ENCODE measurements around the gene MCTP1.
"Not testable (repeated sequence)": the region's sequence is repeated elsewhere in the genome, so short reads cannot be mapped to it uniquely, and the experiment has no call there.

The MCTP1 gene

DNA sequence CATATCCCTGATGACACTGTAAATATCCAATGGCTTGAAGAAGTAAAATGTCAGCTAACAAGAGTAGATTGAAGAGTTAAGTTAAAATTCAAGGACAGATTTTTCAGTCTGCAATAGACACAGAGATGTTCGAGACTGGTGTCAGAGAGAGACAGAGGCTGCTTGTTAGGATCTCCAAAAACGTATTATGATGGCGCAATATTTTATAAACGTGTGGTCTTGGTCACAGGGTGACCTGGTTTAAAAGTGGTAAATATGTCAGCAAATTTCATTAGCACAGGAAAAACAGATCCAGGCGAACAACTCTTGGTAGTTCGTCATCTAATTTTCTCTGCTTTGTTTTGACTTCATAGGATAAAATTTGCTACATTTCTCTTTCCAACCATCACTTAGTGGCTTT lies 317.4 kb downstream of the MCTP1 start:
- DNase-seq (ENCODE audit: low spot score): no peak

DNA sequence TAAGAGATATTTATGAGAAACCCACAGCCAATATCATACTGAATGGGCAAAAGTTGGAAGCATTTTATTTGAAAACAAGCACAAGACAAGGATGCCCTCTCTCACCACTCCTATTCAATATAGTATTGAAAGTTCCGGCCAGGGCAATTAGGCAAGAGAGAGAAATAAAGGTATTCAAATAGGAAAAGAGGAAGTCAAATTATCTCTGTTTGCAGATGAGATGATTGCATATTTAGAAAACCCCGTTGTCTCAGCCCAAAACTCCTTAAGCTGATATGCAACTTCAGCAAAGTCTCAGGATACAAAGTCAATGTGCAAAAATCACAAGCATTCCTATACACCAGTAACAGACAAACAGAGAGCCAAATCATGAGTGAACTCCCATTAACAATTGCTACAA lies 325.6 kb downstream of the MCTP1 start:
- DNase-seq (ENCODE audit: low spot score): not testable (repeated sequence)

DNA sequence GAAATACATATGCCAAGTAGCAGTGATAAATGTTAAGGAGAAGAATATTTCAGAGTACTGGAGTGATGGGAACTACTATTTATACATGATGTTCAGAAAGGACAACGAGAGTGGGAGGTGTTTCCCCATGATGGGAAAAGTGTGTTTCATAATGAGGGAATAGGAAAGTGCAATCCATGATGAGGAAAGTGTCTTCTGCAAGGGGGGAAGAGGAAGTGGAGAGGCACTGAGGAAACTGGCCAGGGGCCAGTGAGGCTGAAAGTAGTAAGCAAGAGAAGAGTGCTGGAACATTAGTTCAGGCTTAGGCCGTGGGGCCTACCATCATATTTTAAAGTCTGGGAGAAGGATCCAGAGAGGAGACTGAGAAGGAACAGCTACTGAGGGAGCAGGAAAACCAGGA lies 339.2 kb downstream of the MCTP1 start:
- DNase-seq (ENCODE audit: low spot score): no peak

DNA sequence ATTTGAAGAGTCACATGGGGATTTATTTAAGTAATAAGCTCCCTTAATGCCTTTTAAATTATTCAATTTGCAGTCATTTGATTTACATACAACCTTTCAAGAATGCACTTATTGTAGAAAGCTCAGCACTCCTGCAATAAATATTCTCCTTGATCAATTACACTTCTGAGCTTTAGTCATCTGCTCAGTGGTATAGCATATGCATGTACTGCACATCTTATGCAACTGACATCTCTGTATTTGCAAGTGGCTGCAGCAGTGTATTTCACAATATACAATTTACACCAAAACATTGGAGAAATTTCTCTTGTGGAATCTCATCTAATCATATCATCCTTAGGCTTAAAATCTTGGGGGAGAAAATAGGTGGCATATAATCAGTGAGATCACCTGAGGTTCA lies 340.7 kb downstream of the MCTP1 start:
- no peak for DNase-seq (ENCODE audit: low spot score)

DNA sequence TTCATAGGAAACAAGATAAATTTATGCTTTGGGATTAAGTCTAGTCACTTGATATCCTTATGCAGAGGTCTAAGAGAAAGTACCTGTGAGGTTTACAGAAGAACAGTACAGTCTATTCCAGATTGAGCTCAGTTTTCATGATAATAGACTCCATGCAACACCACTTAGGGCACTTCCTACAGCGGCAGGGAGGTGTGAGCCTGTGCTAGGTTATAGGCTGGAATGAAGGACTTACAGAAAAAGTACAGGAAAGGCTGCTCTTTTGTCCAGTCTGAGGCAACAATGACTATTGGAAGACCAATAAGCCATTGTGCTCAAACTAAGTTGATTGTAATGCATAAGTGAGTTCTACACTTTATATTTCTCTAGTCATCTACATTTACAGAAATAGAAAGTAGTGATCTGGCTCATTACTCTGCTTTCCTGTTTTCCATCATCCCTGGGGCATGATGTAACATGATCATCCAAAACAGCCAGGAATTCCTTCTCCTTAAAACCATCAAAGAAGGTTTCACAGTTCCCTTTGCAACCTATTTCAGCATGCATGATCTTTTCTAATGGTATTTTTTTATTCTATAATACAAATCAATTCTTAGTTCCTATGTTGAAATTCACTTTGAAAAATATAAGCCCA lies 343.7 kb downstream of the MCTP1 start:
- DNase-seq (ENCODE audit: low spot score): no peak

DNA sequence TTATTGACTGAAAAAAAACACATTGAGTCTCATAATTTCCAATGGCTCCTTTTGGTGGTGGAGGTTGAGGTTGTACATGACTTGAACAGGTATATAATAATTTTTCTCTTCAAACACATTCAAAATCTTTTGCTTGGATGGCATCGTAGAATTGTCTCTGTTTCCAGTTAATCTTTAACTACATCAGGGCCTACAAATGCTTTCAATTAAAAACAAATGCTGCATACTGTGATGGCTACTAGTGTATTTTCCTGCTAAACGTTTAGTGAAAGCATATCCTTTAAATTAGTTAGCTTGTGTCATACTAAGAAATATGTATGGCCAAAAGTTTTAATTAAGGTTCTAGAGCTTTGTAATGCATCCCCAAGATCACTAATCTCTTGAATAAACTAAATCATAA lies 352.6 kb downstream of the MCTP1 start:
- DNase-seq (ENCODE audit: low spot score): no peak

DNA sequence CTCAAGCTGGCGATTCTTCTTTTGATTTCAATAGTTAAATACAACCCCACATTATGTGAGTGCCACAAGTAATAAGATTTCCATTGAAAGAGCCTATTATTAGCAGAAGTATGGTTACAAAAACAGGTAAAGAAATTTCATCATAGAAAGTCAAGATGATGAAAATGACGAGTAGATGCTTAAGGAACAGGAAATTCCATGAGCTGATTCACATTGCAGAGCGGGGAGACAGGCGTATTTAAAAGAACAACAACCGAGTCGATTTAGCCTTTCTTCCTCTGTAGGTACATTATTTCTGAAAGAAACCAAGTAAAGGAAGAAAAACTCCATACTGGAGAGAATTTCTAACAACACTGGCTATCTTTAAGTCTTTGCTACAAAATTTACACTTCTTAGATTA lies 356.0 kb downstream of the MCTP1 start:
- DNase-seq (ENCODE audit: low spot score): no peak

DNA sequence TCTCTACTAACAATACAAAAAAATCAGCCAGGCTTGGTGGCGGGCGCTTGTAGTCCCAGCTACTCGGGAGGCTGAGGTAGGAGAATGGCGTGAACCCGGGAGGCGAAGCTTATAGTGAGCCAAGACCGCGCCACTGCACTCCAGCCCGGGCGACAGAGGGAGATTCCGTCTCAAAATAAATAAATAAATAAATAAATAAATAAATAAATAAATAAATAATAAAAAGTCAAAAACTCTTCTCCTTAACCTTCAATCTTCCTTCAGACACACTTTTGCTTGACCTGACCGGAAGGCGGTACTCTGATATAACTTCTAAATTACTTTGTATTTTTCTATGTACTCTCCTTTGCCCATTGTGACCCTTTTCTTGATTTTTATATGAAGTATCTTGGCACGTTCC lies 364.3 kb downstream of the MCTP1 start:
- DNase-seq (ENCODE audit: low spot score): no peak

DNA sequence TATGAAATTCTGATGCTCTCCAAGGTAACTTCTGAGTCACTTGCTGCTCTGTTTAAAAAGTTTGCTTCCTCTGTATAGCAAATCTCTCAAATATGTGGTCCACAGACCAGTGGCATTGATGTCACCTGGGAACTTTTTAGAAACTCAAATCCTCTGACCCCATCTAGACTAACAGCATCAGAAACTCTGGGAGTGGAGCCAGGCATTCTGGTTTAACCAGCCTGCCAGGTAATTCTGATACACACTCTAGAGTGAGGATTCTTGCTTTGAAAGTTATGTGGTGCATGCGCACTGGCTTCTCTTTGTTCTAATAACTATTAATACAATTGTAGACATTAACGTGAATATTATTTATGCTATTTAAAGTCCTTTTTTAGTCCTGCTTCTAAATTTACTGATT lies 368.3 kb downstream of the MCTP1 start:
- no peak for DNase-seq (ENCODE audit: low spot score)

DNA sequence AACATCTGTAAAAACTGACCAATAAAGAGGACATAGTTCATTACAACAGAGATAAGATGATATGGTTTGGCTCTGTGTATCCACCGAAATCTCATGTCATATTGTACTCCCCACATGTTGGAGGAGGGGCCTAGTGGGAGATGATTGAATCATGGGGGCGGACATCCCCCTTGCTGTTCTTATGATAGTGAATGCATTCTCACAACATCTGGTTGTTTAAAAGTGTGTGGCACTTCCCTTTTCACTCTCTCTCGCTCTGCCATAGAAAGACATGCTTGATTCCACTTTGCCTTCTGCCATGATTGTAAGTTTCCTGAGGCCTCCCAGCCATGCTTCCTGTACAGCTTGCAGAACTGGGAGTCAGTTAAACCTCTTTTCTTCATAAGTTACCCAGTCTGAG lies 373.6 kb downstream of the MCTP1 start:
- no peak for DNase-seq (ENCODE audit: low spot score)

DNA sequence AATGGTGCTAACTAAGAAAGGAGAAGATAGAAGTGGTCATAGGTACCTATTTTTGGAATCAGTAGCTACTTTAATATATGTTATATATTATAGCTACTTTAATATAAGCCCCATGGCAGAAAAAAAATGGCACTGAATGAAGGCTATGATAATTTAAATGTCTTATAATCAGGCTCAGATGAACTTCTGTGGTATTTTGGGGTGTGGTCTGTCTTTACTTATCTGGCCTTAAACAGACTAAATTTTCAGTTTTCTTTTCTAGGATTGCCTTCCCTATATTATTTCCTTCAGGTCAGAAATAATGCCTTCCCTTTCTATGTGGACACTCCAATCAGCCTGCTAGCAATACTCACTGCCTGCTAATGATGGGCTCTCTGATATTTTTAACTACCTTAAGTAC lies 374.2 kb downstream of the MCTP1 start:
- DNase-seq (ENCODE audit: low spot score): no peak

DNA sequence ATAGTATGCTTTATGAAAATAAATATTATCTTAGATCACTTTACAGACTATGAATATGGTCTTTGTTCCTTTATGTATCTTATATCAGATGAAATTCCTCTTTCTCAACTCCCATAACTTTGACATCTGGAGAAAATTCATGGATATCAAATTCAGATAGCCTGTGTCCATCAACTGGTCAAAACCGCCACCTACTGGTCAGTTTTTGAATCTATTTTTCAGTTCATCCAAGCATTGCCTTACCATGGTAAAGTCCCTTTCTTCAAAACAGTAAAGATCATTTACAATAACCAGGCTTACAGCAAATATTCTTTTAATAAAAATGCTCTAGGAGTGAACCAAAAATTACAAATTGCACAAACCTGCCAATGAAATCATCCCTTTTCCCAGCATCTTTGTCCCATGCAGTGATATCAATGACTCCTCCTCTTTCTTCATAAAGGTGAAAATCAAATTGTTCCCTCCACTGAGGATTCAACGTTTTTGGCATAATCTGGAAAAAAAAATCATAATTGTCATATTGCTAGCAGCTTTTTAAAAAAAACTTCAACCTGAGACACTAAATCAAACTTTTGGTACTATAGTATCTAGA lies 375.9 kb downstream of the MCTP1 start:
- DNase-seq (ENCODE audit: low spot score): peak; percentile 38

DNA sequence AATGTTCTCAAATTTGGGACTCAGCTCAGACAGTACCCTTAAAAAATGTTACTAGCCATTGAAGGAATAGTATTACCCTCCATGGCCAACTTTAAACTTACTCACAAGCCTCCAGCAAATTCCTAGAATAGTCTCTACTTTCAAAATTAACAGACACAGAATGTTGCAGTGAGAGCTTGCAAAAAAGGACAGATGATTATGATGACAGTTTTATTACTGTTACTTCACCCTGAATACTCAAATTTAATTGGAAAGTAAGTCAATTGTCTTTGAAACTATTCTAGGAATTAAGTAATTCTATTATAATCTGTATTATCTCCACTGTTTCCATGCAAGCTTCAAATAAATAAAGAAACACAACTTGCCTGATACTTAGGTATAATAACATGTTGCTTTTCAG lies 378.1 kb downstream of the MCTP1 start:
- DNase-seq (ENCODE audit: low spot score): no peak

DNA sequence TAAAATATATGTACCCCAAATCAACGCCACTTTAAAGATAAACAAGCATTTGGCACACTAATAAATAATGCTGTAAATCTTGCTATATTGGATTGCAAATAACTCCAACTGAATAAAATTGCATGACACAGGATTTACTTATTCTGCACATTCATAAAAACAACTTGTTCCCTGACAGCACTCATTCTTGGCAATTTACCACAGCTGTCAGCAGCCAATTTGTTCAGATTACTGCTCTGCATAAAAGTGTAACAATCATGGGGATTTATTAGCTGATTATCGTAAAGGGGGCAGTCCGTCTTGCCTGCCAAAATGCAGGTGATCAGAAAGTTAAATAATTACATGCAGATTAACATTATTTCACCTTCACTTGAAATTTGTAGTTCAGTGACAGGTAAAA lies 381.2 kb downstream of the MCTP1 start:
- no peak for DNase-seq (ENCODE audit: low spot score)

DNA sequence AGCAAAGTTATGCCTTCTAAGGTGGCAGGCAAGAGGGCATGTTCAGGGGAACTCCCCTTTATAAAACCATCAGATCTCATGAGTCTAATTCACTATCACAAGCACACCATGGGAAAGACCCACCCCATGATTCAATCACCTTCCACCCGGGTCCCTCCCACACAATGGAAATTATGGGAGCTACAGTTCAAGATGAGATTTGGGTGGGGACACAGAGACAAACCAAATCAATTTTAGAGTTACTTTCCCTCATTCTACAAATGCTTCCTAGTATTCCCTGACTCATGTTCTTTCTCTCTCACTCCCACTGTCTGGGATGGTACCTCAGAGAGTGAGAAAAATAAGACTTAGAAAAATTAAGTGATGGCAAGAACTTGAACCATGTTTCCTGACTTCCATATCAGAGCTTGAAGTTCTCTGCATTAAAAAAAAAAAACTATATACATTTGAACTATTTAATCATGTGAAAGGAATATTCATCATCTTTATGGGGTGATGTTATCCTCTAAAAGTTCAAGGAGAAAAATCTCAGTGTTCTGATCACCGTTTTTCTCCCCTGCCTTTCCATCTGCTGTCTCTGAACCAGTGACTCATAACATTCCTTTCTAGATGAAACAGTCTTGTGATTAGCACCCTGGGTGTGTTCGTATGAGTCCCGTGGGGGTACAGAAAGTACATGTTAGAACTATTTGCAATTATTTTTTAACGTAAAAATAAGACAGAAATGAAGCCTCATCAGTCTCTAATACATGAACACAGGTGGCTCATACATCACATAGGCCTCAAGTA lies 383.5 kb downstream of the MCTP1 start:
- no peak for DNase-seq (ENCODE audit: low spot score)

DNA sequence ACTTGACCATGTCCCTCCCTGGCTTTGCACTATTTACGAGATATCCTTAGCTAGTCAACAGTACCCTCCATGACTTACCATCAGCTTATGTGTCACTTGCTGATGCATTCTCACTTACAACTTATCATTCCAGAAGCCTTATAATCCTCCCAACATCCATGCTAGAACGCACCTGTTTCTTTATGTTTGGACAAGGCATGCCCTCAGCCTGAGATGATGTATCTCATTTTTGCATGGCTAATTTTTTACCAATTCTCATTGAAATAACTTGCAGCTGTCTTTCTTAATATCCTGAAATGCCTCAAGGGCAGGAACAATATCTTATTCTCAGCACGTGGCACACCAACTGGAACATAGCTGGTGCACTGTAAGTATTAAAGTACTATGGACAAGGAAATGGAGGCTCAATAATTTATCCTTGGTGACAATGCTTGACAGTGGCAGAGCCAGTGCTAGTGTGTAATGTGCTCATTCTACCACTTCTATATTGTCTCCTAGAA lies 384.8 kb downstream of the MCTP1 start:
- DNase-seq (ENCODE audit: low spot score): no peak

DNA sequence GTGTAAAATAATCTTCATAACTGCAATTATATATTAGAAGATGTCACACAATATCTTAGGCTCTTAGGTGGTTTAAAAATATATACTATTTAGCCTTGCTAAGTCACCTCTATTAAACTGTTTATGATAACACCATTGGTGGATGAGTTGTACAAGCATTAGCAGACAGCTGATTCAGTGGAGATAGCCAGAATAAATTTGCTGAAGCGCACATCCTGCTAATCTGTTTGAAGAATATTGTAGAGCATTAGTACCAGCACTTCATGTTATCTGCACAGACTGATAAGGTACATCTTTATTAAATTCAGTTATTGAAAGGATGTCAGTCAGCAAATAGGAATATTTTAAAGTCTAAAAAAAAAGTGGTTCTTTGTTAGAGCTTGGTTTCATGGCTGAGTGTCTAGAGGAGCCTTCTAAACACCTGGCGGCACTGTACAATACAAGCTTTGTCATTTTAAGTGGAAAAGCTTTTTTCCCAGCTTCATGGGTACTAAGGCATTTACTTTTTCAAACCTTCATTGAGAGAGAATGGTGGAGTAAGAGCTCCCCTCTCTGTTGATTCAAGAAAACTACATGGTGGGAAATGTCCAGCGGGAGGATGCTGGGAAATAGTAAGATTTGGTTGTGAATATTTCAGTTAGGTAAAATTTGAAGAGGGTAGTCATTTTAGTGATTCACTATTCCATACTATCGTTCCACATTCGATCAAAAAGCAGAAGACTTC lies 391.3 kb downstream of the MCTP1 start:
- peak; percentile 55 for DNase-seq (ENCODE audit: low spot score)

DNA sequence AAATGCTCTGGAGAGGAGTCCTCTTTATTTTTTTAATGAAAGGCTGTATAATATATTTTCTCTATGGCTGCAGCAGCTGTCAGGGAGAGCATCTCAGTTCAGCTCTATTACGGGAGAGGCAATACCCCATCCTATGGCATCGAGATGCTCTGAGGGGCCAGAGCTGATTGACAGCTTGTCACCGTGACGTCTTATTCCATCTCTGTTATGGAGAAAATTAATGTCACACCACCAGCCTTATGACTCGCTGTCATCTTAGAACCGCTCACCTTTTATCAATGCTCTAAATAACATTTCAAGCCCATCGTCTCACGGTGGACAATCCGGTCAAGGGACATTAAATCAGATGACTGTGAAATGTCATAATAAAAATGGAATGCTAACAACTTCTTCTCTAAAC lies 392.9 kb downstream of the MCTP1 start:
- DNase-seq (ENCODE audit: low spot score): no peak

DNA sequence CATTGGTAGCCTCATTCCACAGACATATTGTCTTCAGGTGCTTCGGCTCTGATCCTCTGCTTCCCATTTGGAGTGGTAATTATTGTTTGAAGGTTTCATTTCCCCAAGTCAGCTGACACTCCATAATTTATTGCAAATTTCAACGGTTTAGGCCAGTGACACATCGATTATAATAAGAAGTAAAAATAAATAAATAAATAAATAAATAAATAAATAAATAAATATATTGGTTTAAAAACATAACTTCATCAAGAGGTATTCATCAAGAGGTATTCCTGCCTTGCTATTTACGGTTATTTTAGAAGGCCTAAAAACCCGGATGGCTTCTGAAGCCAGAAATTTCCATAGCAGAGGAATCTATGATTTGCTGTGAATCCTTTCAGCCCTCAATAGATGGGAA lies 393.3 kb downstream of the MCTP1 start:
- DNase-seq (ENCODE audit: low spot score): no peak

DNA sequence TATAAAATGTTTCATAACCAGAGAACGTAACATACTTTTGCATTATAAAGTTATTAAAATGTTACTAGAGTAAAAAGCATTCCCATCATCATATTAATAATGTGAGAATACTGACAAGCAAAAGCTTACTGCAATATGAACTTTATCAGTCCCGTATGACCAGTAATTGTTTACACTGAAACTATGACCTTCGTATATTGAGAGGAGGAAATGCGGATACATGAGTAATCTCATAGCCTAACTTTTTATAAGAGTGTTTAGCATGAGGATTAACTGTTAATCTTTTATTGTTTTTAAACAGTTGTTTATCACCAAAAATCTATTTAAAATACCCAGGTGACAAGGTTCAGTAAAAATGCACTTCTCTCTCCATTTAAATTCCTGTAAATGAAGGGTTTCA lies 394.0 kb downstream of the MCTP1 start:
- no peak for DNase-seq (ENCODE audit: low spot score)

DNA sequence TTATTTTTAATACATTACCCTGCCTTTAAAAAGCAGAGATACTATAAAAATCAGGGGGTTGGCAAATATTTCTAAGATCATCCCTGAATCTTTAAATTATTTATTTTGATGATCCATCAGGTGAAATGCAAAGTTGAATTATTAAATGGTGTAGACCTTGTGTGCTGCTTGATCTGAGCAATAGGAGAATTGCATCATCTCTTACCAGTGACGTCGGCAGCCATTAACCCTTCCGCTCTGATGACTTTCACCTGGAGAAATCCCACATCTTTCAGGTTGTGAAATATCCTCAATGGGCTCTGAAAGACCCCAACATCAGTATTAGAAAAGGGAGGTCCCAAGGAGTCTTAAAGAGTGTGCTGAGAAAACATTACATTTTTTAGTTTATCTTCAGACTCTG lies 396.2 kb downstream of the MCTP1 start:
- DNase-seq (ENCODE audit: low spot score): no peak

DNA sequence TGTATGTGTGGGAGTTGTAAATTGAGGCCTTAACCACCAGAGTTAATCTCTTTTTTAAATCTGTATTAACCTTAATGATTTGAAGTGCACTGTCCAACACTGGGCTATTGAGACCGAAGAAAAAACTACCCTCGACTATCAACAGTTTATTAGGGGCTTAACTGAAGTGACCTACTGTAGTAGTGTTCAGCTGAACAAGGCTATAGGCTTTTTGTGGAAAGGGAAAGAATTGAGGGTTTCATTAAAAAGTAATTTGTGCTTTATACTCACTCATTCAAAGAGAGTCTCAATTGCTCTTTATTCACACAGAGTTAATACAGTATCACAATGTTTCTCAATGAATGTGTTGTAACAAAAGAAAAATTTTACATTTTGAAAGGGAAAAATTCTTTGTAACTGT lies 399.0 kb downstream of the MCTP1 start:
- DNase-seq (ENCODE audit: low spot score): no peak
